Fibroblast of lung (primary cell): ENCODE results near the gene BTBD16. TPM values are rescaled to one million over a fixed set of nuclear protein-coding genes. Genes with fewer than 3 reads are reported as not detected.

ENCODE experiments used
- DNase-seq, 2 donors: peaks; one replicate each; pipeline versions ENCODE4 v3.0.0 to v3.0.0-alpha.2; 2010; ENCODE audit warnings: low read depth in 2 of 2
- H2AFZ ChIP-seq: 2 replicates; pipeline ENCODE4 v1.5.1; 2012; ENCODE audit warnings: low read length, control low read depth, inconsistent platforms
- H3K27ac ChIP-seq: 2 replicates; pipeline ENCODE4 v1.5.1; 2011; ENCODE audit warnings: low read length, control low read depth; ENCODE audit not compliant: insufficient read depth
- H3K27me3 ChIP-seq: 2 replicates; pipeline ENCODE4 v1.5.1; 2011; ENCODE audit warnings: mild to moderate bottlenecking, low read length; ENCODE audit not compliant: control insufficient read depth, insufficient read depth
- H3K36me3 ChIP-seq: 2 replicates; pipeline ENCODE4 v1.5.1; 2011; ENCODE audit warnings: low read length; ENCODE audit not compliant: control insufficient read depth, insufficient read depth
- H3K4me1 ChIP-seq: 2 replicates; pipeline ENCODE4 v1.5.1; 2011; ENCODE audit warnings: low read length; ENCODE audit not compliant: control insufficient read depth, insufficient read depth; ENCODE audit errors: extremely low read depth
- H3K4me2 ChIP-seq: 2 replicates; pipeline ENCODE4 v1.5.1; 2011; ENCODE audit warnings: low read length, control low read depth; ENCODE audit not compliant: insufficient read depth; ENCODE audit errors: extremely low read depth
- H3K4me3 ChIP-seq, 4 experiments: fragments of 200-600 bp in 1 of 4; sonication (generic) in 1 of 4; replicated peaks in 1 of 4; 2 replicates each; pipeline ENCODE4 v1.5.1; 2011 to 2016; ENCODE audit warnings: low read length in 4 of 4, low read depth in 3 of 4, mild to moderate bottlenecking in 3 of 4, control low read depth in 2 of 4, inconsistent platforms in 1 of 4, mixed read lengths in 1 of 4; ENCODE audit not compliant: insufficient read depth in 1 of 4; ENCODE audit errors: control extremely low read depth in 1 of 4
- H3K79me2 ChIP-seq: 2 replicates; pipeline ENCODE4 v1.5.1; 2012; ENCODE audit warnings: mild to moderate bottlenecking, low read length, inconsistent platforms; ENCODE audit not compliant: control insufficient read depth, insufficient read depth
- H3K9ac ChIP-seq: 2 replicates; pipeline ENCODE4 v1.5.1; 2011; ENCODE audit warnings: mild to moderate bottlenecking, low read length, control low read depth; ENCODE audit not compliant: insufficient read depth
- H3K9me3 ChIP-seq: 2 replicates; pipeline ENCODE4 v1.5.1; 2012; ENCODE audit warnings: low read depth, low read length; ENCODE audit not compliant: control insufficient read depth, insufficient read depth
- H4K20me1 ChIP-seq: 2 replicates; pipeline ENCODE4 v1.5.1; 2011; ENCODE audit warnings: low read length; ENCODE audit not compliant: control insufficient read depth, insufficient read depth; ENCODE audit errors: extremely low read depth
- EZH2 ChIP-seq: IDR thresholded peaks from 2 replicates; pipeline ENCODE4 v1.5.1; 2012; ENCODE audit warnings: low read length, control low read depth, mild to moderate bottlenecking; ENCODE audit errors: missing control alignments
- polyA plus RNA-seq, 2 donors: library from polyadenylated mRNA; depleted of rRNA in 1 of 2; stranded (reverse) in 1 of 2; unstranded in 1 of 2; fragments of >200 nt; gene quantifications; 2 replicates each; pipeline ENCODE4 v1.2.1, GENCODE V29; 2011 to 2012; ENCODE audit warnings: missing spikeins in 1 of 2
- total RNA-seq: library from RNA; depleted of rRNA; stranded (reverse); fragments of >200 nt; gene quantifications from 2 replicates; pipeline ENCODE4 v1.2.1, GENCODE V29; 2014
- TF ChIP-seq, protein P1 (sequence below), 2 donors: IDR thresholded peaks in 1 of 2; conservative IDR thresholded peaks in 1 of 2; 1 replicate in 1 of 2; 2 replicates in 1 of 2; pipeline ENCODE4 v1.5.1; 2011 to 2012; ENCODE audit warnings: low read length in 2 of 2, control low read depth in 1 of 2, inconsistent platforms in 1 of 2, low read depth in 1 of 2, mild to moderate bottlenecking in 1 of 2

The BTBD16 gene
- total and polyA plus RNA-seq, 2 donors (not counting 1 experiment from before 2014, with no cell fraction given), result not detected

DNA sequence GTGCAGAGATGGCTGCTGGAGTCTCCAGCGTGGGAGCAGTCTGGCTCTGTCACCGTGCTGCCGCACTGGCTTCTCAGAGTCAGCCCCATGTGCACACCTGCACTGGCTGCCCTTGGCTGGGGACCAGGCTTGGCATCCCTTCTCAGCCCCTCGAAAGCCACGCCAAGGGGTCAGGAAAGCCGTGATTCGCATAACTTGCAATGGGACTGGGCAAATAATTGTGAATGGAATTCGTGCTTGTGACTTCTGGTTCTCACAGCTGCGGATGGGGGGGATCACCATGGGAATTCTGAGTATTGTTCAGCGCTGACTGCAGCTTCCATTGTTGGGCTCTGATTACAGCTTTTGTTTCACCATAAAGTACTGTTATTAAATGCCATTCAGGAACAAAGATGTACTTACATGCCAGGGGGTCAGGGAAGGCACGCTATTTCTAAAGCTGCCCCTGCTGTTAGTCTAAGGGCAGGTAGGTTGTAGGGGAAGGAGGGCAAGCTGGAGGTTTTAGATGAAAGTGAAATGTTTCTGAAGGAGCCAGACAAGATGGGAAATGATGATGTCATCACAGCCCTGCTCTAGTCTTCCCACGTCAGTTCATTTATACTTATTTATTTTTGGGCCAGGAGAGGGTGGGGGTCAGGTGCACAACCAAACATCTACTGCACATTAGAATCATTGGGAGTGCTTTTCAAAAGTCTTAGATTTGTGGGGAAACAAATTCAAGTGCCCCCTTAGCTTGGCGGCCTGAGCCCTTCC lies 97.6 kb downstream of the BTBD16 start:
- peak in 1 of 2 donors; percentile 17 for DNase-seq
- Histone ChIP-seq H2AFZ (no peak overlapping the region), H3K27me3 (peaks cover 4% of the 10 kb centered on the region), H3K9ac (no peak overlapping the region), H3K9me3 (no peaks in the 10 kb centered on the region), H3K4me3 (no peak overlapping the region), H3K79me2 (no peaks in the 10 kb centered on the region), H3K36me3 (no peaks in the 10 kb centered on the region), H3K27ac (no peak overlapping the region), H4K20me1 (no peaks in the 10 kb centered on the region), H3K4me2 (no peak overlapping the region), H3K4me1 (peaks cover 2% of the 10 kb centered on the region)
- TF ChIP-seq EZH2, result no peak
- TF ChIP-seq, protein P1, sequence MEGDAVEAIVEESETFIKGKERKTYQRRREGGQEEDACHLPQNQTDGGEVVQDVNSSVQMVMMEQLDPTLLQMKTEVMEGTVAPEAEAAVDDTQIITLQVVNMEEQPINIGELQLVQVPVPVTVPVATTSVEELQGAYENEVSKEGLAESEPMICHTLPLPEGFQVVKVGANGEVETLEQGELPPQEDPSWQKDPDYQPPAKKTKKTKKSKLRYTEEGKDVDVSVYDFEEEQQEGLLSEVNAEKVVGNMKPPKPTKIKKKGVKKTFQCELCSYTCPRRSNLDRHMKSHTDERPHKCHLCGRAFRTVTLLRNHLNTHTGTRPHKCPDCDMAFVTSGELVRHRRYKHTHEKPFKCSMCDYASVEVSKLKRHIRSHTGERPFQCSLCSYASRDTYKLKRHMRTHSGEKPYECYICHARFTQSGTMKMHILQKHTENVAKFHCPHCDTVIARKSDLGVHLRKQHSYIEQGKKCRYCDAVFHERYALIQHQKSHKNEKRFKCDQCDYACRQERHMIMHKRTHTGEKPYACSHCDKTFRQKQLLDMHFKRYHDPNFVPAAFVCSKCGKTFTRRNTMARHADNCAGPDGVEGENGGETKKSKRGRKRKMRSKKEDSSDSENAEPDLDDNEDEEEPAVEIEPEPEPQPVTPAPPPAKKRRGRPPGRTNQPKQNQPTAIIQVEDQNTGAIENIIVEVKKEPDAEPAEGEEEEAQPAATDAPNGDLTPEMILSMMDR (conservative IDR thresholded peaks at IDR 0.05 in 1 of 2, IDR thresholded peaks at IDR 0.05 in 1 of 2; ENCODE audit: low read depth in 1 of 2, low read length in 2 of 2), result no peak

DNA sequence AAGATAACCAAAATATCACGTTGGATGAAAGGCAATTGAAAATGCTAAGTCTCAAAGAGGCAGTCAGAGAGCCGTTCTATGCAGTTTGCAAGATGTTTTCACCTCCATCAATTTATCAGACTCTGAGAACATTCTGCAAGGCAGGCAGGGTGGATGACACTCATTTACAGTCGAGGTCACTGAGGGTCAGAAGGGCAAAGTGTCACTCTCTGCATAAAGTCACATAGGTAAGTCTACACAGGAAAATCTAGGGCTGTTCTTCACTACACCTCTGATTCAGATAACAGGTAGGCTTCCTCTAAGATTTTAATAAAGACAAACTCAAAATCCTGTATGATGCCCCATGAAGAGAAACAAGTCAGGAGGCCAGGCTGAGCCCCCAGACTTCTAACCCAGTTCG lies 102.0 kb downstream of the BTBD16 start:
- no peaks in the 10 kb centered on the region for H3K27me3 ChIP-seq

DNA sequence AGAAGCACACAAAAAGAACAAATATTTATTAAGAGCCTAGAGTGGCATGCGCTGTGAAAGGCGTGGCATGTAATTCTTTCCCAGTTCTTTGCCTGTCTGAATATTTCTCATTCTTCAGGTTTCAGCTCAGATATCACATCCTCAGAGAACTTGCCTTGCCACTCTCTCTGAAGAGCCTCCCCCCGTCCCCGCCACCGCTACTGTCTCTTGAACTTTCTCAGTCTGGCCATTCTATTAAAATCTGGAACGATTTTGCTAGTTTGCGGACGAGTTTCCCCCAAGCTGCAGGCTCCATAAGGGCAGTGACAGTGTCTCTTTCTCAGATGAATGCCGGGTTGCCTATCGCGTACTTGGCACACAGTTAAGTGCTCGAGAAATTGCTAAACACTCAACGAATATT lies 102.6 kb downstream of the BTBD16 start:
- peak overlapping the region; percentile 42 to 88 (median 72) for H3K4me3 ChIP-seq
- DNase-seq, result peak in 1 of 2 donors; percentile 43
- no peaks in the 10 kb centered on the region for H4K20me1 ChIP-seq
- no peak overlapping the region for H3K9ac ChIP-seq
- no peaks in the 10 kb centered on the region for H3K27me3 ChIP-seq
- H3K36me3 ChIP-seq, result no peaks in the 10 kb centered on the region
- peak overlapping the region; percentile 85 for H2AFZ ChIP-seq
- H3K4me2 ChIP-seq, result peak overlapping the region; percentile 99
- H3K79me2 ChIP-seq, result no peaks in the 10 kb centered on the region
- H3K9me3 ChIP-seq, result no peaks in the 10 kb centered on the region
- no peak overlapping the region for H3K27ac ChIP-seq
- H3K4me1 ChIP-seq, result peaks cover 3% of the 10 kb centered on the region
- no peak for TF ChIP-seq EZH2
- TF ChIP-seq, protein P1 (conservative IDR thresholded peaks at IDR 0.05 in 1 of 2, IDR thresholded peaks at IDR 0.05 in 1 of 2; ENCODE audit: low read depth in 1 of 2, low read length in 2 of 2), result no peak

More for the DNA sequence above, 102.0 kb downstream of the BTBD16 start:
- Histone ChIP-seq H3K4me3 (no peak overlapping the region), H3K36me3 (no peaks in the 10 kb centered on the region), H4K20me1 (no peaks in the 10 kb centered on the region), H3K4me2 (no peak overlapping the region), H3K79me2 (no peaks in the 10 kb centered on the region), H3K4me1 (peaks cover 3% of the 10 kb centered on the region), H3K9ac (no peak overlapping the region), H3K9me3 (no peaks in the 10 kb centered on the region), H2AFZ (no peak overlapping the region), H3K27ac (no peak overlapping the region)
- TF ChIP-seq, protein P1 (conservative IDR thresholded peaks at IDR 0.05 in 1 of 2, IDR thresholded peaks at IDR 0.05 in 1 of 2; ENCODE audit: low read depth in 1 of 2, low read length in 2 of 2), result no peak
- TF ChIP-seq EZH2, result no peak
- DNase-seq, result no peak
